WTC11 (cell line): Measurements from ENCODE around the gene IL2RA. TPM values are rescaled to one million over a fixed set of nuclear protein-coding genes. Genes with fewer than 3 reads are reported as not detected.

Experiments used
- ATAC-seq: fragments of 200-7000 bp; cut with Tn5 transposase; 2 replicates; pipeline ENCODE4 v1.10.0; 2021; ENCODE audit warnings: mild to moderate bottlenecking, moderate library complexity
- CTCF ChIA-PET: fragments of 300-600 bp; sonication (Branson Sonifier 250); formaldehyde crosslinking; loops from one replicate; lab custom pipeline; 2021; ENCODE audit warnings: antibody characterized with exemption; lab: Charles Lee
- POLR2A ChIA-PET: fragments of 350-600 bp; sonication (Branson Sonifier 250); formaldehyde crosslinking; loops from one replicate; lab custom pipeline; 2021; ENCODE audit warnings: antibody characterized with exemption; lab: Charles Lee
- DNase-seq: peaks from one replicate; pipeline ENCODE4 v3.0.0; 2021; ENCODE audit warnings: low spot score
- H3K27ac Mint-ChIP-seq: 2 replicates; pipeline ENCODE4 v1.8.0; 2021; ENCODE audit warnings: mixed read lengths
- H3K27me3 Mint-ChIP-seq: 2 replicates; pipeline ENCODE4 v1.8.0; 2021; ENCODE audit warnings: low read depth, mild to moderate bottlenecking, moderate library complexity, mixed read lengths
- H3K36me3 Mint-ChIP-seq: 2 replicates; pipeline ENCODE4 v1.8.0; 2021; ENCODE audit warnings: mixed read lengths
- H3K4me1 Mint-ChIP-seq: 2 replicates; pipeline ENCODE4 v1.8.0; 2022; ENCODE audit warnings: mixed read lengths
- H3K4me3 Mint-ChIP-seq: 2 replicates; pipeline ENCODE4 v1.8.0; 2021; ENCODE audit warnings: mild to moderate bottlenecking, moderate library complexity, mixed read lengths
- H3K9me3 Mint-ChIP-seq: 2 replicates; pipeline ENCODE4 v1.8.0; 2021; ENCODE audit warnings: mixed read lengths
- CREB1 ChIP-seq: sonication (generic); formaldehyde crosslinking; IDR thresholded peaks from 2 replicates; pipeline ENCODE4 v1.8.0; 2023; ENCODE audit warnings: mild to moderate bottlenecking, missing genetic modification reagents
- CREM ChIP-seq: sonication (generic); formaldehyde crosslinking; IDR thresholded peaks from 2 replicates; pipeline ENCODE4 v1.8.1; 2022; ENCODE audit warnings: mild to moderate bottlenecking, missing genetic modification reagents, moderate library complexity
- ELF4 ChIP-seq: sonication (generic); formaldehyde crosslinking; IDR thresholded peaks from 2 replicates; pipeline ENCODE4 v1.8.1; 2022; ENCODE audit warnings: low read depth, mild to moderate bottlenecking, moderate library complexity, missing genetic modification reagents
- EMX1 ChIP-seq: fragments of 250-450 bp; sonication (Bioruptor Pico); IDR thresholded peaks from 2 replicates; pipeline ENCODE4 v1.8.0; 2021; ENCODE audit warnings: mild to moderate bottlenecking
- FOXK1 ChIP-seq: sonication (generic); formaldehyde crosslinking; IDR thresholded peaks from 2 replicates; pipeline ENCODE4 v1.8.0; 2022; ENCODE audit warnings: mild to moderate bottlenecking, moderate library complexity, missing genetic modification reagents
- GABPB1 ChIP-seq: sonication (generic); formaldehyde crosslinking; IDR thresholded peaks from 2 replicates; pipeline ENCODE4 v1.8.1; 2023; ENCODE audit warnings: mild to moderate bottlenecking, missing genetic modification reagents
- HMGXB4 ChIP-seq: sonication (generic); formaldehyde crosslinking; IDR thresholded peaks from 2 replicates; pipeline ENCODE4 v1.8.1; 2023; ENCODE audit warnings: mild to moderate bottlenecking, moderate library complexity, missing genetic modification reagents
- NFATC4 ChIP-seq: fragments of 250-450 bp; sonication (Bioruptor Pico); IDR thresholded peaks from 2 replicates; pipeline ENCODE4 v1.9.0; 2021; ENCODE audit warnings: mild to moderate bottlenecking
- NFE2L1 ChIP-seq: sonication (generic); formaldehyde crosslinking; IDR thresholded peaks from 2 replicates; pipeline ENCODE4 v1.8.1; 2023; ENCODE audit warnings: missing genetic modification reagents
- NR2C2 ChIP-seq: sonication (generic); formaldehyde crosslinking; IDR thresholded peaks from 2 replicates; pipeline ENCODE4 v1.8.0; 2022; ENCODE audit warnings: mild to moderate bottlenecking, missing genetic modification reagents
- PREB ChIP-seq: sonication (generic); formaldehyde crosslinking; IDR thresholded peaks from 2 replicates; pipeline ENCODE4 v1.8.1; 2022; ENCODE audit warnings: mild to moderate bottlenecking, missing genetic modification reagents, moderate library complexity, borderline replicate concordance
- RELA ChIP-seq: sonication (generic); formaldehyde crosslinking; IDR thresholded peaks from 2 replicates; pipeline ENCODE4 v1.8.1; 2022; ENCODE audit warnings: missing genetic modification reagents, mild to moderate bottlenecking, borderline replicate concordance
- TEAD4 ChIP-seq: sonication (generic); formaldehyde crosslinking; IDR thresholded peaks from 2 replicates; pipeline ENCODE4 v1.8.0; 2022; ENCODE audit warnings: mild to moderate bottlenecking, missing genetic modification reagents
- ZNF121 ChIP-seq: sonication (generic); formaldehyde crosslinking; IDR thresholded peaks from 2 replicates; pipeline ENCODE4 v1.8.0; 2023; ENCODE audit warnings: missing genetic modification reagents
- ZNF219 ChIP-seq: sonication (generic); formaldehyde crosslinking; IDR thresholded peaks from 2 replicates; pipeline ENCODE4 v1.8.0; 2023; ENCODE audit warnings: missing genetic modification reagents, mild to moderate bottlenecking, borderline replicate concordance
- ZNF416 ChIP-seq: fragments of 250-450 bp; sonication (Bioruptor Pico); IDR thresholded peaks from 2 replicates; pipeline ENCODE4 v1.9.0; 2021; ENCODE audit warnings: mild to moderate bottlenecking, inconsistent platforms
- total RNA-seq: library from RNA; stranded (reverse); gene quantifications from 3 replicates; pipeline ENCODE4 v1.2.3, GENCODE V29; 2021
- TF ChIP-seq, protein P1 (sequence below): sonication (generic); formaldehyde crosslinking; IDR thresholded peaks from 2 replicates; pipeline ENCODE4 v1.8.1; 2022; ENCODE audit warnings: low read depth, missing genetic modification reagents, borderline replicate concordance
- TF ChIP-seq, protein P2 (sequence below): sonication (generic); formaldehyde crosslinking; IDR thresholded peaks from 2 replicates; pipeline ENCODE4 v1.8.1; 2023; ENCODE audit warnings: mild to moderate bottlenecking, missing genetic modification reagents
- TF ChIP-seq, protein P3 (sequence below): fragments of 250-450 bp; sonication (Bioruptor Pico); conservative IDR thresholded peaks from 2 replicates; pipeline ENCODE4 v1.9.0; 2021; ENCODE audit warnings: mild to moderate bottlenecking
- TF ChIP-seq, protein P4 (sequence below): fragments of 250-450 bp; sonication (Bioruptor Pico); IDR thresholded peaks from 2 replicates; pipeline ENCODE4 v1.9.0; 2021; ENCODE audit warnings: moderate library complexity, mild to moderate bottlenecking, inconsistent platforms, borderline replicate concordance
- TF ChIP-seq, protein P5 (sequence below): sonication (generic); formaldehyde crosslinking; IDR thresholded peaks from 2 replicates; pipeline ENCODE4 v1.8.0; 2023; ENCODE audit warnings: missing genetic modification reagents, mild to moderate bottlenecking, borderline replicate concordance
- TF ChIP-seq, protein P6 (sequence below): fragments of 250-450 bp; sonication (Bioruptor Pico); IDR thresholded peaks from 2 replicates; pipeline ENCODE4 v1.8.0; 2021; ENCODE audit warnings: mild to moderate bottlenecking

IL2RA gene
- total RNA-seq, 1 experiment from 2014 or later: 0.31 TPM

GRCh38 chr10:6070660-6071059 is 8.5 kb upstream of the IL2RA start (continued):
- no peak for TF ChIP-seq NR2C2 (CRISPR knock-in tag)
- no peak for TF ChIP-seq ELF4
- no peak for TF ChIP-seq ZNF219 (CRISPR knock-in tag)
- no peak for TF ChIP-seq NFATC4
- no peak for TF ChIP-seq RELA (CRISPR knock-in tag)
- TF ChIP-seq, protein P1, sequence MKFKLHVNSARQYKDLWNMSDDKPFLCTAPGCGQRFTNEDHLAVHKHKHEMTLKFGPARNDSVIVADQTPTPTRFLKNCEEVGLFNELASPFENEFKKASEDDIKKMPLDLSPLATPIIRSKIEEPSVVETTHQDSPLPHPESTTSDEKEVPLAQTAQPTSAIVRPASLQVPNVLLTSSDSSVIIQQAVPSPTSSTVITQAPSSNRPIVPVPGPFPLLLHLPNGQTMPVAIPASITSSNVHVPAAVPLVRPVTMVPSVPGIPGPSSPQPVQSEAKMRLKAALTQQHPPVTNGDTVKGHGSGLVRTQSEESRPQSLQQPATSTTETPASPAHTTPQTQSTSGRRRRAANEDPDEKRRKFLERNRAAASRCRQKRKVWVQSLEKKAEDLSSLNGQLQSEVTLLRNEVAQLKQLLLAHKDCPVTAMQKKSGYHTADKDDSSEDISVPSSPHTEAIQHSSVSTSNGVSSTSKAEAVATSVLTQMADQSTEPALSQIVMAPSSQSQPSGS (CRISPR knock-in tag): no peak
- no peak for TF ChIP-seq CREB1 (CRISPR knock-in tag)
- TF ChIP-seq, protein P2, sequence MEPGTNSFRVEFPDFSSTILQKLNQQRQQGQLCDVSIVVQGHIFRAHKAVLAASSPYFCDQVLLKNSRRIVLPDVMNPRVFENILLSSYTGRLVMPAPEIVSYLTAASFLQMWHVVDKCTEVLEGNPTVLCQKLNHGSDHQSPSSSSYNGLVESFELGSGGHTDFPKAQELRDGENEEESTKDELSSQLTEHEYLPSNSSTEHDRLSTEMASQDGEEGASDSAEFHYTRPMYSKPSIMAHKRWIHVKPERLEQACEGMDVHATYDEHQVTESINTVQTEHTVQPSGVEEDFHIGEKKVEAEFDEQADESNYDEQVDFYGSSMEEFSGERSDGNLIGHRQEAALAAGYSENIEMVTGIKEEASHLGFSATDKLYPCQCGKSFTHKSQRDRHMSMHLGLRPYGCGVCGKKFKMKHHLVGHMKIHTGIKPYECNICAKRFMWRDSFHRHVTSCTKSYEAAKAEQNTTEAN: no peak
- TF ChIP-seq, protein P3, sequence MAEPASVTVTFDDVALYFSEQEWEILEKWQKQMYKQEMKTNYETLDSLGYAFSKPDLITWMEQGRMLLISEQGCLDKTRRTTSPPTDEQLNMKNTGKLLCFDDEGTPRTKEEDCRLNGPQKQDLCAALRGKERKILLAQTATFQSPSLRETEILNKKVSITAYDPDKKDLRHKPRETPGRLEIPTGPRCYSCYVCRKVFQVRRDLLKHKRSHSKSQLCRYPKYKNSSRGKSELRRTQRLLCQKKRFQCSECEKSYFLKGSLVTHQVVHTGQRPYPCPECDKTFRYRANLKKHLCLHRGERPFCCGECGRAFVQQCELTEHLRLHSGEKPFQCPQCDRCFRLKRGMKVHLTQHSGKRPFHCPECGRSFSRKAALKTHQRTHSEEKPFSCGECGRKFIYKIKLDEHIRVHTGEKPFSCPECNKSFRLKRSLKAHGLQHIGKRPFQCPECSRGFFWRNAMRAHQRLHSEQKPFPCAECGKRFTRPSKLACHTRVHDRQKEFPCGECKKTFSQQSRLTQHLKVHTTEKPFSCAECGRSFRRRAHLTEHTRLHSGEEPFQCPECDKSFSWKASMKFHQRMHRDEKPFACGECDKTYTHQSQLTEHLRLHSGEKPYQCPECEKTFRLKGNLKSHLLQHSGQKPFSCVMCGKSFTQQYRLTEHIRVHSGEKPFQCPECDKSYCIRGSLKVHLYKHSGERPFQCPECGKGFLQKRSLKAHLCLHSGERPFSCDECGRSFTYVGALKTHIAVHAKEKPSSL (CRISPR knock-in tag): no peak

GRCh38 chr10:6069081-6069931 is 7.1 kb upstream of the IL2RA start:
- DNase-seq (no peak), ATAC-seq (no peak)
- Mint-ChIP-seq H3K9me3 (peaks cover 6% of the 10 kb centered on the region), H3K27me3 (peaks cover 3% of the 10 kb centered on the region; the same call in 1 of the 2 replicates), H3K27ac (no peak overlapping the region), H3K4me3 (no peak overlapping the region), H3K4me1 (peaks cover 3% of the 10 kb centered on the region; the same call in 1 of the 2 replicates), H3K36me3 (no peaks in the 10 kb centered on the region)
- ChIA-PET CTCF (no interaction called here), POLR2A (no interaction called here)
- no peak for TF ChIP-seq GABPB1 (CRISPR knock-in tag)
- no peak for TF ChIP-seq CREM (CRISPR knock-in tag)
- TF ChIP-seq EMX1 (CRISPR knock-in tag): no peak
- TF ChIP-seq HMGXB4 (CRISPR knock-in tag): no peak
- TF ChIP-seq ZNF121 (CRISPR knock-in tag): no peak
- no peak for TF ChIP-seq NFE2L1 (CRISPR knock-in tag)
- TF ChIP-seq, protein P4, sequence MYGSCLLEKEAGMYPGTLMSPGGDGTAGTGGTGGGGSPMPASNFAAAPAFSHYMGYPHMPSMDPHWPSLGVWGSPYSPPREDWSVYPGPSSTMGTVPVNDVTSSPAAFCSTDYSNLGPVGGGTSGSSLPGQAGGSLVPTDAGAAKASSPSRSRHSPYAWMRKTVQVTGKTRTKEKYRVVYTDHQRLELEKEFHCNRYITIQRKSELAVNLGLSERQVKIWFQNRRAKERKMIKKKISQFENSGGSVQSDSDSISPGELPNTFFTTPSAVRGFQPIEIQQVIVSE: no peak
- TF ChIP-seq ZNF416: no peak
- TF ChIP-seq PREB: no peak
- TF ChIP-seq, protein P5, sequence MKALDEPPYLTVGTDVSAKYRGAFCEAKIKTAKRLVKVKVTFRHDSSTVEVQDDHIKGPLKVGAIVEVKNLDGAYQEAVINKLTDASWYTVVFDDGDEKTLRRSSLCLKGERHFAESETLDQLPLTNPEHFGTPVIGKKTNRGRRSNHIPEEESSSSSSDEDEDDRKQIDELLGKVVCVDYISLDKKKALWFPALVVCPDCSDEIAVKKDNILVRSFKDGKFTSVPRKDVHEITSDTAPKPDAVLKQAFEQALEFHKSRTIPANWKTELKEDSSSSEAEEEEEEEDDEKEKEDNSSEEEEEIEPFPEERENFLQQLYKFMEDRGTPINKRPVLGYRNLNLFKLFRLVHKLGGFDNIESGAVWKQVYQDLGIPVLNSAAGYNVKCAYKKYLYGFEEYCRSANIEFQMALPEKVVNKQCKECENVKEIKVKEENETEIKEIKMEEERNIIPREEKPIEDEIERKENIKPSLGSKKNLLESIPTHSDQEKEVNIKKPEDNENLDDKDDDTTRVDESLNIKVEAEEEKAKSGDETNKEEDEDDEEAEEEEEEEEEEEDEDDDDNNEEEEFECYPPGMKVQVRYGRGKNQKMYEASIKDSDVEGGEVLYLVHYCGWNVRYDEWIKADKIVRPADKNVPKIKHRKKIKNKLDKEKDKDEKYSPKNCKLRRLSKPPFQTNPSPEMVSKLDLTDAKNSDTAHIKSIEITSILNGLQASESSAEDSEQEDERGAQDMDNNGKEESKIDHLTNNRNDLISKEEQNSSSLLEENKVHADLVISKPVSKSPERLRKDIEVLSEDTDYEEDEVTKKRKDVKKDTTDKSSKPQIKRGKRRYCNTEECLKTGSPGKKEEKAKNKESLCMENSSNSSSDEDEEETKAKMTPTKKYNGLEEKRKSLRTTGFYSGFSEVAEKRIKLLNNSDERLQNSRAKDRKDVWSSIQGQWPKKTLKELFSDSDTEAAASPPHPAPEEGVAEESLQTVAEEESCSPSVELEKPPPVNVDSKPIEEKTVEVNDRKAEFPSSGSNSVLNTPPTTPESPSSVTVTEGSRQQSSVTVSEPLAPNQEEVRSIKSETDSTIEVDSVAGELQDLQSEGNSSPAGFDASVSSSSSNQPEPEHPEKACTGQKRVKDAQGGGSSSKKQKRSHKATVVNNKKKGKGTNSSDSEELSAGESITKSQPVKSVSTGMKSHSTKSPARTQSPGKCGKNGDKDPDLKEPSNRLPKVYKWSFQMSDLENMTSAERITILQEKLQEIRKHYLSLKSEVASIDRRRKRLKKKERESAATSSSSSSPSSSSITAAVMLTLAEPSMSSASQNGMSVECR: no peak
- TF ChIP-seq, protein P6, sequence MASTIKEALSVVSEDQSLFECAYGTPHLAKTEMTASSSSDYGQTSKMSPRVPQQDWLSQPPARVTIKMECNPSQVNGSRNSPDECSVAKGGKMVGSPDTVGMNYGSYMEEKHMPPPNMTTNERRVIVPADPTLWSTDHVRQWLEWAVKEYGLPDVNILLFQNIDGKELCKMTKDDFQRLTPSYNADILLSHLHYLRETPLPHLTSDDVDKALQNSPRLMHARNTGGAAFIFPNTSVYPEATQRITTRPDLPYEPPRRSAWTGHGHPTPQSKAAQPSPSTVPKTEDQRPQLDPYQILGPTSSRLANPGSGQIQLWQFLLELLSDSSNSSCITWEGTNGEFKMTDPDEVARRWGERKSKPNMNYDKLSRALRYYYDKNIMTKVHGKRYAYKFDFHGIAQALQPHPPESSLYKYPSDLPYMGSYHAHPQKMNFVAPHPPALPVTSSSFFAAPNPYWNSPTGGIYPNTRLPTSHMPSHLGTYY: no peak
- TF ChIP-seq TEAD4: no peak
- TF ChIP-seq FOXK1 (CRISPR knock-in tag): no peak
